Activated naive CD8-positive, alpha-beta T cell (primary cell): Measurements from ENCODE around the gene MRPL49.

Experiments
- H3K27ac Mint-ChIP-seq: one replicate; pipeline ENCODE4 v1.8.0; 2021; ENCODE audit warnings: mixed read lengths
- H3K27me3 Mint-ChIP-seq: one replicate; pipeline ENCODE4 v1.8.0; 2021; ENCODE audit warnings: mixed read lengths
- H3K36me3 Mint-ChIP-seq: one replicate; pipeline ENCODE4 v1.8.0; 2021; ENCODE audit warnings: mixed read lengths
- H3K4me1 Mint-ChIP-seq: one replicate; pipeline ENCODE4 v1.8.0; 2021; ENCODE audit warnings: low read depth, mixed read lengths
- H3K4me3 Mint-ChIP-seq: one replicate; pipeline ENCODE4 v1.8.0; 2021; ENCODE audit warnings: mild to moderate bottlenecking, mixed read lengths
- H3K9me3 Mint-ChIP-seq: one replicate; pipeline ENCODE4 v1.8.0; 2021; ENCODE audit warnings: low read depth, mixed read lengths

Gene MRPL49

DNA sequence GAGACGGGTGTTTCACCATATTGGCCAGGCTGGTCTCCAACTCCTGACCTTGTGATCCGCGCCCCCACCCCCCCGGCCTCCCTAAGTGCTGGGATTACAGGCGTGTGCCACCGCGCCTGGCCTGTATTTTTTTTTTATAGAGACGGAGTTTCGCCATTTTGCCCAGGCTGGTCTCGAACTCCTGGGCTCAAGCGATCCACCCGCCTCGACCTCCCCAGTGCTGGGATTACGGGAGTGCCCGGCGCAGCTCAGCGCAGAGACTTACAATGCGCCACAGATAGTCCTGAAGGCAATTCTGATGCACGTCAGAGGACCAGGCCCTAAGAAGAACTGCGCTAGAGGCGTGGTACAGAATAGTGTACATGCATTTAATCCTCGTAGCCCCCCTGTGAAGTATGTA, 26.7 kb upstream of the MRPL49 start:
- peaks cover 2% of the 10 kb centered on the region for H3K36me3 Mint-ChIP-seq
- peaks cover 16% of the 10 kb centered on the region for H3K4me1 Mint-ChIP-seq
- H3K27me3 Mint-ChIP-seq, result no peaks in the 10 kb centered on the region
- no peaks in the 10 kb centered on the region for H3K9me3 Mint-ChIP-seq
- peak overlapping the region; percentile 95 for H3K27ac Mint-ChIP-seq
- H3K4me3 Mint-ChIP-seq, result peak overlapping the region; percentile 93

DNA sequence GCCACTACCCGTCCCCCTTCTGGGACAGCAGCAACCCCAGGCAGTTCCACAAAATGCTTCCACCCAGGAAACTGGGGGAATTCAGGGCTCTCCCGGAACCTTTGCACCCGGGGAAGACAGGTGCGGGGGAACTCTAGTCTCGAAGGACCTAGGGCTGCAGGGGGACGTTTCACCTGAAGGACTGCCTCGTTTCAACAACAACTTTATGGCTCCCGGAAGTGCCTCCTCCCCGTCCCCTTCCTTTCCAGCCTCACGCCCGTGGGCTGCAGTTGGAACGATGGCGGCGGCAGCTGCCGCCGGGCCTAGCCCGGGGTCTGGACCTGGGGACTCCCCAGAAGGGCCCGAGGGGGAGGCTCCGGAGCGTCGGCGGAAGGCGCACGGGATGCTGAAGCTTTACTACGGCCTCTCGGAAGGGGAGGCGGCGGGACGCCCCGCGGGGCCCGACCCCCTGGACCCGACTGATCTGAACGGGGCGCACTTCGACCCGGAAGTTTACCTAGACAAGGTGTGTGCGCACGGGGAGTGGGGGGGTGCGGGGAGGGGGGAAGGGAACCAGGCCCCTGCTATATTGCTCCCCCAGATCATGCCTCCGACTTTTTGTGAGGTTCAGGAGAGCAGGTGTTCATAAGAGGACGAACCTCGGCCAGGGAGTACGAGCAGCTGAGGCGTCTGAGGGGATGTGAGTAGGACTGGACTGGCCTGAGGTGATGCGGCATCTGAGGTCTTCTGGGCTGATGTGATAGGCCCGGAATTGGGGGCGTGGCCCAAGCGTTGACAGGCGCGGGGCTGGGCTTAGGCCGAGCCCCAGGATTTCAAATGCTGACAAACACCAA, 25.9 kb upstream of the MRPL49 start, which contains the start of gene VPS51:
VPS51 (plus strand) TSS at position 241 of the 833 bp plus-strand sequence; CDS start at position 278, 37 bp downstream.
- Mint-ChIP-seq H3K36me3 (peaks cover 2% of the 10 kb centered on the region), H3K4me1 (peaks cover 16% of the 10 kb centered on the region), H3K27ac (peak within 1 kb of the TSS; percentile 95), H3K9me3 (no peaks in the 10 kb centered on the region), H3K27me3 (no peaks in the 10 kb centered on the region), H3K4me3 (peak within 1 kb of the TSS; percentile 93)

DNA sequence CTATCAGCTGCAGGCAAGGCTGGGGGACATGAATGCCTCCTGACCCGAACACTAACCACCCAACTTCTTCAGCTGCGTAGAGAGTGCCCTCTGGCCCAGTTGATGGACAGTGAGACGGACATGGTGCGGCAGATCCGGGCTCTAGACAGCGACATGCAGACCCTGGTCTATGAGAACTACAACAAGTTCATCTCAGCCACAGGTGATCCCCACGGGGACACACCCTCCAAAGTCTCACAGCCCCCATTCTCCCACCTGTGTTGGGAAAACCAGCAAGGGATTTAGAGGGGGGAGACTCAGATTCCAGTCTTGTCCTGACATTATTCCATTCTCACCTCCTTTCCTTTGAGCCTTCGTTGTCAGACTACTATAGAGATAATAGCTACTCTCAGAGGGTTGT, 25.2 kb upstream of the MRPL49 start:
- Mint-ChIP-seq H3K36me3 (peaks cover 2% of the 10 kb centered on the region), H3K4me3 (peak overlapping the region; percentile 93), H3K9me3 (no peaks in the 10 kb centered on the region), H3K4me1 (peaks cover 16% of the 10 kb centered on the region), H3K27me3 (no peaks in the 10 kb centered on the region), H3K27ac (no peak overlapping the region)

DNA sequence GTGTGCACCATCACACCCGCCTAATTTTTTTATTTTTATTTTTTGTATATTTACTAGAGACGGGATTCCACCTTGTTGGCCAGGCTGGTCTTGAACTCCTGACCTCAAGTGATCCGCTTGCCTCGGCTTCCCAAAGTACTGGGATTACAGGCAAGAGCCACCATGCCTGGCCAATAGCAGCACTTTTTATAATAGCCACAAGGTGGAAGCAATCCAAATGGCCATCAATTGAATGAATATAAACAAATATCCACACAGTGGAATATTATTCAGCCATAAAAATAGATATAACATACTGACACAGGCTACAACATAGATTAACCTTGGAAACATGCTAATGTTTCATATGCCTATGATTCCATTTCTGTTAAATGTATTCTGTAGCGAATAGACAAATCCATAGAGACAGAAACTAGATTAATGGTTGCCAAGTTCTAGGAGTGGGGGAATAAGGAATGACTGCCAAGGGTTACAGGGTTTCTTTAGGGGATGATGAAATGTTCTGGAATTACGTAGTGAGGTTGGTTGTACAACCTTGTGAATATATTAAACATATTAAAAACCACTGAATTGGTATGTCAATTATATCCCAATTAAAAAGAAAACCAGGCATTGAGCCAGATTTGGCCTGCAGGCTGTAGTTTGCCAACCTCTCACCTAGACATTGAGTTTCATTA, 21.3 kb upstream of the MRPL49 start:
- H3K27ac Mint-ChIP-seq, result no peak overlapping the region
- no peaks in the 10 kb centered on the region for H3K27me3 Mint-ChIP-seq
- peaks cover 21% of the 10 kb centered on the region for H3K4me1 Mint-ChIP-seq
- H3K9me3 Mint-ChIP-seq, result no peaks in the 10 kb centered on the region
- H3K36me3 Mint-ChIP-seq, result peaks cover 2% of the 10 kb centered on the region
- H3K4me3 Mint-ChIP-seq, result no peak overlapping the region

DNA sequence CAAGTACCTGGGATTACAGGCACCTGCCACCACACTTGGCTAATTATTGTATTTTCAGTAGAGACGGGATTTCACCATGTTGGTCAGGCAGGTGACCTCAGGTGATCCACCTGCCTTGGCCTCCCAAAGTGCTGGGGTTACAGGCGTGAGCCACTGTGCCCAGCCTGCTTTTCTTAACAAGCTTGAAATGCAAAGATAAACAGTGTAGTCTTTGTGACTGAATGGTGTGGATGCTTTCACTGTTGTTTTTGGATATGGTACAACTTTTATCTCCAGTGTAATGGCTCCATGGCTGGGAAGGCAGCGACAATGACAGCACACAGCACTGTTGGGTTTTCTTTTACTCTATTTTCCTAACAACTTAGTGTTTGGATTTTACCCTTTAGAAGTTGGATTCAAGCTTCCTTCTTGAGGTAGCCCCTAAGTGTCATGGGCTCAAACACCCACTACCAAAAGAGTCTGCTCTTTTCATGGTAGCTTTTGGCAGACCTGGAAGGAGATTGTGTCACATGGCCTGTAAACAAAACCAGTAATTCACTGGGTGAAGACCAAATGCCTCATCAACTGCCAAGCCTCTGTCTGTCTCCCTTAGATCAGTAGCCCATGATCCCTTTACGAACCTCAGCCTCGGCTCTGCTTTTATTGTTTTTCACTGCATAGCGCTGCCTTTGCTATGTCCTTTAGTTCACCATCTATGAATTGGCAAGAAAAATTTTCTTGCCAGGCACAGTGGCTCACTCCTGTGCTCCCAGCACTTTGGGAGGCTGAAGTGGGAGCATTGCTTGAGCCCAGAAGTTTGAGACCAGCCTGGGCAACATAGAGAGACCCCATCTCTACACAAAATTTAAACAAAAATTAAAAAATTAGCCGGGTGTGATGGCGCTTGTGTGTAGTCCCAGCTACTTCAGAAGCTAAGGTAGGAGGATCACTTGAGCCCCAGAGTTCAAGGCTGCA, 19.7 kb upstream of the MRPL49 start:
- Mint-ChIP-seq H3K4me3 (no peak overlapping the region), H3K27me3 (no peaks in the 10 kb centered on the region), H3K36me3 (peaks cover 2% of the 10 kb centered on the region), H3K9me3 (no peaks in the 10 kb centered on the region), H3K27ac (peak overlapping the region; percentile 41), H3K4me1 (peaks cover 20% of the 10 kb centered on the region)

DNA sequence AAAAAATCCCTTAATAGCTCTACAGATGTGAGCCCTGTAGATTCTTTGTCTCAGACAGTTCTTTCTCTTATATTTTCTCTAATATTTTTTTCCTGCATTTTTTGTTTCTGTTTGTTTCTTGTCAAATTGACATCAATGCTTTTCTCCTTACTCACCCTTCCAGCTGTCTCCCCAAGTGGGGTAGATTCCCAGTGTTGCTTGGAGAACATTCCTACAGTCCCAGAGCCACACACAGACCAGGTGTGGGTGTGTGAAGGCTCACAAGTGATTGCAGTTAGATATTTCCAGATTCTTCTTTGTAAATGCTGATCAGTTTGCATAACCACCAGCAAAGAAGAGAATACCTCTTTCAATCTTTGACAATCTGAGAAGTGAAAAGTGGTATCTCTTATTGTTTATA, 18.6 kb upstream of the MRPL49 start:
- peaks cover 15% of the 10 kb centered on the region for H3K4me1 Mint-ChIP-seq
- no peak overlapping the region for H3K4me3 Mint-ChIP-seq
- peak overlapping the region; percentile 41 for H3K27ac Mint-ChIP-seq
- H3K9me3 Mint-ChIP-seq, result no peaks in the 10 kb centered on the region
- H3K36me3 Mint-ChIP-seq, result peaks cover 2% of the 10 kb centered on the region
- no peaks in the 10 kb centered on the region for H3K27me3 Mint-ChIP-seq

DNA sequence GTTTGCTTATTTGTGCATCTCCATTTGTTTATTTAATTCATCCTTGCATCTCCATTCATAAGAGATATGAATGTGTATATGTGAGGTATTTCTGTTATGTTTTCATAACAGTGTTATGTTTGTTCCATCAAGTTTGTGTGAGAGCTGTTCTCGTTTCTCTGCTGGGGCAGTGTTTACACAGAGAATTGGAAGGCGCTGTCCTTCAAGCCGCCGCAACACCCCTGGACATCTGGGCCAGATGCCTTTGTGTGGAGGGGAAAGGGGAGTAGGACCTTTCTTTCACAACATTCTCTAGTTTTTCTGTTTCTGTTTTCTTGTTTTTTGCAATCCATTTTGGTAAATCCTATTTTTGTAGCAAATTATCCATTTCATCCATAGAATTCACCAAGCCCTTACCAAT, 17.5 kb upstream of the MRPL49 start:
- no peaks in the 10 kb centered on the region for H3K9me3 Mint-ChIP-seq
- H3K27me3 Mint-ChIP-seq, result no peaks in the 10 kb centered on the region
- peaks cover 10% of the 10 kb centered on the region for H3K4me1 Mint-ChIP-seq
- H3K36me3 Mint-ChIP-seq, result no peaks in the 10 kb centered on the region
- H3K27ac Mint-ChIP-seq, result peak overlapping the region; percentile 41
- no peak overlapping the region for H3K4me3 Mint-ChIP-seq

DNA sequence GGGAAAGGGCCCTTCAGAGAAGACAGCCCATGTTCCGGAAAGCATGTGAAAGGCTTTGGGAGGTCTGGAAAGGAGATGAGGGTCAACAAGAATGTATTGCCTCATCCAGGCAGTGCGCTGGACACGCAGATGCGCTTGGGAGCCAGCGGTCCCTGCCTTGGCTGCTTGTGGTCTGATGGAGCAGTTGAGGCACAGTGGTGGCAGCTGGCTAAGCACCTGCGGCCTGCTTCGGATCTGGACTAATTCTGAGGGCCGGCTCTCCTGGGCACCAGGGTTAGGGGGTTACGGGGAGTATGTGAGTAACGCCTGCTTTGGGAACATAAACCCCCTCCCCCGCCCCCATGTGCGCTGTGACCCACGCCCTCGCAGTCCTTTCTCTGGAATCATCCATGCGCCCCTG, 15.0 kb upstream of the MRPL49 start:
- no peaks in the 10 kb centered on the region for H3K27me3 Mint-ChIP-seq
- H3K36me3 Mint-ChIP-seq, result no peaks in the 10 kb centered on the region
- H3K4me3 Mint-ChIP-seq, result no peak overlapping the region
- H3K9me3 Mint-ChIP-seq, result no peaks in the 10 kb centered on the region
- peaks cover 30% of the 10 kb centered on the region for H3K4me1 Mint-ChIP-seq
- H3K27ac Mint-ChIP-seq, result no peak overlapping the region

DNA sequence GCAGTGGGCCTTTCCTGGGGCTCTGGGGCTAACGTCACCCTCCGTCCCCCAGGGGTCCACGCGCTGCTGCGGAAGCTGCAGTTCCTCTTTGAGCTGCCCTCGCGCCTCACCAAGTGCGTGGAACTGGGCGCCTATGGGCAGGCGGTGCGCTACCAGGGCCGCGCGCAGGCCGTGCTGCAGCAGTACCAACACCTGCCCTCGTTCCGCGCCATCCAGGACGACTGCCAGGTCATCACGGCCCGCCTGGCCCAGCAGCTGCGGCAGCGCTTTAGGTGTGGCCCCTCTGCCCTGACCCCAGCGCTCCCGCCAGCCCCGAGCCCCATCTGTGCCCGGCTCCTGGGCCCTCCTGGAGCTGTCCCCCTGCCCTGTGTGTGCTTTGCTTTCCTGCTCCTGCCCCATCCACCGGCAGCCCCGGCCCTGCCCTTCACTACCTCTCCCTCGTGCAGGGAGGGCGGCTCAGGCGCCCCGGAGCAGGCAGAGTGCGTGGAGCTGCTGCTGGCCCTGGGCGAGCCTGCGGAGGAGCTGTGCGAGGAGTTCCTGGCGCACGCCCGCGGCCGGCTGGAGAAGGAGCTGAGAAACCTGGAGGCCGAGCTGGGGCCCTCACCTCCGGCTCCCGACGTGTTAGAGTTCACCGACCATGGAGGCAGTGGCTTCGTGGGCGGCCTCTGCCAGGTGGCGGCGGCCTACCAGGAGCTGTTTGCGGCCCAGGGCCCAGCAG, 14.2 kb upstream of the MRPL49 start:
- H3K4me1 Mint-ChIP-seq, result peaks cover 29% of the 10 kb centered on the region
- H3K4me3 Mint-ChIP-seq, result no peak overlapping the region
- no peaks in the 10 kb centered on the region for H3K36me3 Mint-ChIP-seq
- no peaks in the 10 kb centered on the region for H3K27me3 Mint-ChIP-seq
- H3K9me3 Mint-ChIP-seq, result no peaks in the 10 kb centered on the region
- no peak overlapping the region for H3K27ac Mint-ChIP-seq

DNA sequence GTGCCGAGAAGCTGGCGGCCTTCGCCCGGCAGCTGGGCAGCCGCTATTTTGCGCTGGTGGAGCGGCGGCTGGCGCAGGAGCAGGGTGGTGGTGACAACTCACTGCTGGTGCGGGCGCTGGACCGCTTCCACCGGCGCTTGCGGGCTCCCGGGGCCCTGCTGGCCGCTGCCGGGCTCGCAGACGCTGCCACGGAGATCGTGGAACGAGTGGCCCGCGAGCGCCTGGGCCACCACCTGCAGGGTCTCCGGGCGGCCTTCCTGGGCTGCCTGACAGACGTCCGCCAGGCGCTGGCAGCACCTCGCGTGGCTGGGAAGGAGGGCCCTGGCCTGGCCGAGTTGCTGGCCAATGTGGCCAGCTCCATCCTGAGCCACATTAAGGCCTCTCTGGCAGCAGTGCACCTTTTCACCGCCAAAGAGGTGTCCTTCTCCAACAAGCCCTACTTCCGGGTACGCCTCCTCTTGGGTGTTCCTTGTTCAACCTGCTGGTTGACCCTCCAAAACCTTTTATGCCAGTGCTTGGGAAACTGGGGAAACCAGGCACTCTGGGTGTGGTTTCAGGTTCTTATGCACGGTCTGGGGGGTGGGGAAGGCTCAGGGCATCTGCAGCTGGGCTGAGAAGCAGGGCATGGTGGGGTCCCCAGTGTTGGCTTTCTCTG, 13.5 kb upstream of the MRPL49 start:
- H3K4me3 Mint-ChIP-seq, result no peak overlapping the region
- H3K27me3 Mint-ChIP-seq, result no peaks in the 10 kb centered on the region
- no peak overlapping the region for H3K27ac Mint-ChIP-seq
- no peaks in the 10 kb centered on the region for H3K36me3 Mint-ChIP-seq
- no peaks in the 10 kb centered on the region for H3K9me3 Mint-ChIP-seq
- H3K4me1 Mint-ChIP-seq, result peaks cover 32% of the 10 kb centered on the region

DNA sequence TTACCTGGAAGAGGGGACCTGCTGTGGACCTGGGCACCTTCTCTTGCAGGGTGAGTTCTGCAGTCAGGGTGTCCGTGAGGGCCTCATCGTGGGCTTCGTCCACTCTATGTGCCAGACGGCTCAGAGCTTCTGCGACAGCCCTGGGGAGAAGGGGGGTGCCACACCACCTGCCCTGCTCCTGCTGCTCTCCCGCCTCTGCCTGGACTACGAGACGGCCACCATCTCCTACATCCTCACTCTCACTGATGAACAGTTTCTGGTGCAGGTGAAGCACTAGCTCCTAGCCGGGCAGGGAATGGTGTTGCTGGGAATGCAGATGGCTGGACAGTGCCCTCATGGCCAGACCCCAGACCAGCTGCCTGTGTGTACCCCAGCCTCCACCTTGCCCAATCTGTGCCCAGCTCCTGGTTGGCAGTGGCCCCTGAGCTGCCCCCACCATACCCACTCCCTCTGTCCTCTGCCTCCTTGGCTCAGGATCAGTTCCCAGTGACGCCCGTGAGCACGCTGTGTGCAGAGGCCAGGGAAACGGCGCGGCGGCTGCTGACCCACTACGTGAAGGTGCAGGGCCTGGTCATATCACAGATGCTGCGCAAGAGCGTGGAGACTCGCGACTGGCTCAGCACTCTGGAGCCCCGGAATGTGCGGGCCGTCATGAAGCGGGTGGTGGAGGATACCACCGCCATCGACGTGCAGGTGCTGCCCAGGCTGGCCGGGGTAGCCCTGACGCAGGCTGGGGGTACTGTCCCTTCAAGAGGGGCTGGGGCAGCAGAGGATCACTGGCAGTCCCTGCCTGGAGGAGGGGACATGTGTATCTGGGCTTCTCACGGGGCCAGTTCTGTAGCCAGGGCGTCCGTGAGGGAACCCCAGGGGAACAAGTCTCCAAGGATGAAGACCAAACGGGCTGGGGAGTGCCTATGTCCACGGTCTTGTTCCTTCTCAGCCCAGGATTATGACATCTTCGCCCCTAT, 12.6 kb upstream of the MRPL49 start:
- no peaks in the 10 kb centered on the region for H3K27me3 Mint-ChIP-seq
- peaks cover 39% of the 10 kb centered on the region for H3K4me1 Mint-ChIP-seq
- H3K36me3 Mint-ChIP-seq, result no peaks in the 10 kb centered on the region
- H3K9me3 Mint-ChIP-seq, result no peaks in the 10 kb centered on the region
- H3K4me3 Mint-ChIP-seq, result no peak overlapping the region
- no peak overlapping the region for H3K27ac Mint-ChIP-seq

DNA sequence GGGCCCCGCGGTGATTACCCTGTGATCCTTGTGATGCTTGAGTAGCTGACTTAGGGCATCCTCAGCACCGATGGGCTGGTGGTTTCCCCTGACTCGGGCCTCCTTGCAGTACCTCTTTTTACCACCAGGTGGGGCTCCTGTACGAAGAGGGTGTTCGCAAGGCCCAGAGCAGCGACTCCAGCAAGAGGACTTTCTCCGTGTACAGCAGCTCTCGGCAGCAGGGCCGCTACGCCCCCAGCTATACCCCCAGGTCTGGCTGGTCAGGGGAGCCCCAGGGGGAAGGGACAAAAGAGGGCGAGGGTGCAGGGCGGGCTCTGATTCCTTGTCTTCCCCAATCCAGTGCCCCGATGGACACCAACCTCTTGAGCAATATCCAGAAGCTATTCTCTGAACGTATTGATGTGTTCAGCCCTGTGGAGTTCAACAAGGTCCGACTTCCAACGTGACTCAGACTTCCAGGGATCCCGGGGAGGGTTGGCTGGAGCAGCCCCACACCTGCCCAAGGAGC, 11.7 kb upstream of the MRPL49 start:
- peak overlapping the region; percentile 9 for H3K4me3 Mint-ChIP-seq
- no peaks in the 10 kb centered on the region for H3K27me3 Mint-ChIP-seq
- no peaks in the 10 kb centered on the region for H3K9me3 Mint-ChIP-seq
- no peak overlapping the region for H3K27ac Mint-ChIP-seq
- H3K4me1 Mint-ChIP-seq, result peaks cover 44% of the 10 kb centered on the region
- no peaks in the 10 kb centered on the region for H3K36me3 Mint-ChIP-seq
